Naive B cell (primary cell): ENCODE data around the gene TMEM167B. TPM values are rescaled to one million over a fixed set of nuclear protein-coding genes. Genes with fewer than 3 reads are reported as not detected.
"Not testable (repeated sequence)": the region's sequence is repeated elsewhere in the genome, so short reads cannot be mapped to it uniquely, and the experiment has no call there.

Experiments used
- ATAC-seq, 2 donors: fragments of 150-1000 bp; cut with Tn5 transposase; 2 replicates each; pipeline ENCODE4 v1.10.0; 2021; ENCODE audit warnings: low read depth in 2 of 2, mild to moderate bottlenecking in 2 of 2, moderate library complexity in 2 of 2
- DNase-seq: peaks from one replicate; pipeline ENCODE4 v3.0.0; 2022
- H3K27ac Mint-ChIP-seq, 6 donors: one replicate each; pipeline ENCODE4 v1.8.0; 2020 to 2022; ENCODE audit warnings: mild to moderate bottlenecking in 6 of 6, mixed read lengths in 6 of 6, moderate library complexity in 5 of 6, inconsistent platforms in 2 of 6
- H3K27me3 Mint-ChIP-seq, 3 donors: one replicate each; pipeline ENCODE4 v1.8.0; 2021 to 2022; ENCODE audit warnings: mixed read lengths in 3 of 3, mild to moderate bottlenecking in 1 of 3
- H3K36me3 Mint-ChIP-seq, 2 donors: one replicate each; pipeline ENCODE4 v1.8.0; 2020 to 2022; ENCODE audit warnings: mixed read lengths in 2 of 2, inconsistent platforms in 1 of 2, mild to moderate bottlenecking in 1 of 2
- H3K4me1 Mint-ChIP-seq, 3 donors: one replicate each; pipeline ENCODE4 v1.8.0; 2020 to 2022; ENCODE audit warnings: mixed read lengths in 3 of 3, inconsistent platforms in 1 of 3, mild to moderate bottlenecking in 1 of 3, moderate library complexity in 1 of 3
- H3K4me3 Mint-ChIP-seq, 8 donors: one replicate each; pipeline ENCODE4 v1.8.0; 2020 to 2022; ENCODE audit warnings: mild to moderate bottlenecking in 8 of 8, mixed read lengths in 8 of 8, moderate library complexity in 8 of 8, inconsistent platforms in 2 of 8
- H3K9me3 Mint-ChIP-seq, 7 donors: one replicate each; pipeline ENCODE4 v1.8.0; 2020 to 2022; ENCODE audit warnings: mixed read lengths in 7 of 7, mild to moderate bottlenecking in 5 of 7, inconsistent platforms in 2 of 7, moderate library complexity in 1 of 7
- polyA plus RNA-seq, 6 donors: library from polyadenylated mRNA; unstranded; fragments of 300-500 nt; fragmentation: Illumina TruSeq; gene quantifications; one replicate each; pipeline ENCODE4 v1.2.3, GENCODE V29; 2021; ENCODE audit warnings: low read depth in 6 of 6

Gene TMEM167B
- polyA plus RNA-seq = 10 to 100 TPM; 20.8 to 44.2 (median 36.0) TPM

DNA sequence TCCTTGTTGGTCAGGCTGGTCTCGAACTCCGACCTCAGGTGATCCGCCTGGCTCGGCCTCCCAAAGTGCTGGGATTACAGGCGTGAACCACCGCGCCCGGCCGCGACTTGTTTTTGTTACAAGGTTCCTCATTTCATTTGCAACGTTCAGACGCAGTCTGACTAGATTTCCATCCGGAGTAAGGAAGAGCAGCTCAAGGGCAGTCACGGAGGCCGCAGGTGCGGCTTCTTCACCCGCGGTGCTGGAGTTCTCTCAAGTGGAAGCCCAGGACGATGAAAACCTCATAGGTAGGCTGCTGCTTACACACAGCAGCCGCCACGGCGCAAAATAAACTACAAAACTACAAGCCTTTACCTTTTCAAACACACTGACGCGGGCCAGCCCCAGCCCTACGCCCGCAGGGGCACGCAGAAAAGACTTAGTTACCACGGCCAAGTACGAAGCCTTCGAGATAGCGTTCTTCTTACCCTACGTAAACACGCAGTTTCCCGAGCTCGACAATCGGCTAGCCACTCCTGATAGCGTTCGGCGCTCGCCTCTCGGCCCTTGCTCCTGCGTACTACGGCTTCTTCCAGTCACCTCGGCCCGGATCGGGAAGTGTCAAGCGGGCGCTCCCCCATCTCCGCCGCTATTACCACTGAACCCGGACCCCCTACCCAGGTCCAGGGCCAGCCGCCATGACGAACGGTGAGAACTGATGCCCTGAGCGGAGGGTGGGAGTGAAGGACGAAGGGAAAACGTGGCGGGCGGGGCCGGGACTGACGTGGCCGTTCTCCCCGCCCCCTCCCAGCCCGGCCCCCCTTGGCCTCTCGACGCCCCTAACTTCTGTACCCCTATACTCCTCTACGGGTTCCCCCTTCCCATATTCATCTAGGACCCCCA is at the start of gene TMEM167B:
TMEM167B (plus strand) TSS at position 569 of the 882 bp plus-strand sequence; CDS start at position 678, 109 bp downstream.
- Mint-ChIP-seq H3K4me1 (peaks cover 26 to 46% (median 31%) of the 10 kb centered on the region in 3 donors), H3K9me3 (peaks cover 0 to 8% (median 2%) of the 10 kb centered on the region in 7 donors), H3K36me3 (no peaks in the 10 kb centered on the region)

DNA sequence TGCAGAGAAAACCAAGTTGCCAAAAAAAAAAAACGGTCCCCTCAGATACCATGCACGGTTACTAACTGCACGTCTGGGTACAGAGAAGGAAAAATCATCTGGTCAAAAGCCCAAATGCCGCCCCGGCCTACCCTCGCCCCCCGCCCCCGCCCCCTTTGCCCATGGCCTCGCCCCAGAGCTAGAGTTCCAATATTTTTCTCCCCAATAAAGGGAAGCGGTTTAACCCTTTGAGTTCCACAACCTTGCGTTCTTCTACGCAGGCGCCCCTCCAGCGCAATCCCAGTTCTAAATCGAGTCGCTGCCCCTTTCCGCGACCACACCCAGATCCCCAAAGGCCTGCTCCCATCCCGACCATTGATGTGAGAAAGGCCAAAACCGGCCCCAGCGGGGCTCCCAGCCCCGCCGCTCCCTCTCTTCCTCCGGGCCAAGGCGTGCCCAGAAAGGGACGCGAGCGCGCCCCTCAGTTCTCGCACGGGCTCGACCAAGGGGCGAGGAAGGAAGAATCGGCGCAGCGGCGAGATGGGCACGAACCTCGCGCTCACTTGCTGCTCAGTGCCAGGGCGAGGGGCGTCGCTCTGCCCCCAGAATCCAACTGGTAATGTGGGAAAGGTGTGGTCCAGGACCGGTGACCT is 49.5 kb upstream of the TMEM167B start:
- no peaks in the 10 kb centered on the region for H3K27me3 Mint-ChIP-seq
- H3K4me3 Mint-ChIP-seq = peak overlapping the region; percentile 93 to 98 (median 96)
- no peaks in the 10 kb centered on the region for H3K36me3 Mint-ChIP-seq
- ATAC-seq = peak; percentile 11 to 17
- H3K9me3 Mint-ChIP-seq = no peaks in the 10 kb centered on the region
- peaks cover 13 to 19% (median 16%) of the 10 kb centered on the region in 3 donors for H3K4me1 Mint-ChIP-seq
- peak overlapping the region; percentile 92 to 99 (median 94) for H3K27ac Mint-ChIP-seq
- peak; percentile 14 for DNase-seq

More for the DNA sequence above, at the start of gene TMEM167B:
- ATAC-seq = peak; percentile 84
- peak; percentile 87 for DNase-seq
- Mint-ChIP-seq H3K27me3 (no peaks in the 10 kb centered on the region), H3K27ac (peak within 1 kb of the TSS; percentile 98 to 100 (median 99)), H3K4me3 (peak within 1 kb of the TSS; percentile 90 to 98 (median 94))

DNA sequence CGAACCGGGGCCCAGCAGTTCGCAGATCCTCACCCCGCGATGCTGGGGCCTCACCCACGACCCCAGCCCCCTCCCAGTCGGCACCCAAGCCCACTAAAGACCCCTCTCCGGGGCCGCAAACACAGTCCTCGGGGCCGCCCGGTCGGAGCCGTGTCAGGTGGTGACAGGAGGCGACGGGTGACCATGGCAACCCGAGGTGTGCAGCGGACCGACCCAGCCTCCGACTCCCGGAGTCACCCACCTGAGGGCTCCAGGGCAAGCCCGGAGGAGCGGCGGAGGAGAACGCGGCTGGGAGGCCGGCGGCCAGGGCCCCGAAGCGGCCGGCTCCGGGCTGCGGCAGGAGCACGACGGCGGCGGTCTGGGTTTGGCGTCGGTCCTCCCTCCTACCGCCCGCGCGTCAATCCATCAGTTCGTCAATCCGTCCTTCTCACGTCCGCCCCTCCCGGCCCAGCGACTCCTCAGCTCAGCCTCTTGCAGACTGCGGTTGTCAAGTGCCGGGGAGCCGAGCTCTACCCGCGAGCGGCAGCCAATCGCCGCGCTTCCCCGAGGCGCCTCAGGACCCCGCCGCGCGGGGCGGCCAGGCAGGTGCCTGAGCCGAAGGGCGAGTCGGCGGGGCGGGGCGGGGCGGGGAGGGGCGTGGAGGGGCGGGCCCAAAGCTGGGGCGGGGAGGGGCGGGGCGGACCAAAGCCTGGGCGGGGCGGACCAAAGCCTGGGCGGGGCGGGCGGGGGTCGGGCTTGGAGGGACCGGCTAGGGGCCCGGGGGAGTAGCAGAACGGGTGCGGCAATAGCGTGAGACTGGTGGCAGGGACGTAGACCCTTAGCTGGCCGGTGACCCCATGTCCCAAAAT is 48.7 kb upstream of the TMEM167B start, which contains the start of gene WDR47:
WDR47 (minus strand) TSS at position 482 of the 848 bp plus-strand sequence. CDS start 18,590 bp downstream, outside the sequence.
- peaks cover 1 to 4% (median 2%) of the 10 kb centered on the region in 3 donors for H3K27me3 Mint-ChIP-seq

DNA sequence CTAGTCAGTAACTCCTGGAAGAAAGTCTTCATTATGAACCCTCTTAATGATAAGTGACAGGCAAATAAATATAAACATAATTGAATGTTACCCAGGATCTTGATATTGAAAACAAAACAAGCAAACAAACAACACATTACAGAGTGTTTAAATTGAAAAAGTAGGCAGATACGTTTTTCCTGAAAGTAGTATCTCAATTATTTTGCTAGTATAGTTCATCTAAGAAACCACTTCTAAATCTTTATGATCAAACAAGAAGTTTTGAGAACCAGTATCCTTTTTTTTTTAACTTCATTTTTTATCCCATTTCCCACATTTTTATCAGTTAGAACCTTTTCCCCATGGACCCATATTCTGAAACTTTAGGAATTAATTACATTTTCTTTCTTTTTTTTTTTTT is 45.0 kb upstream of the TMEM167B start:
- peaks cover 8 to 14% (median 8%) of the 10 kb centered on the region in 3 donors for H3K4me1 Mint-ChIP-seq
- peak overlapping the region in 1 of 8 donors; percentile 47 for H3K4me3 Mint-ChIP-seq
- H3K27me3 Mint-ChIP-seq = peaks cover 5 to 11% (median 6%) of the 10 kb centered on the region in 3 donors
- H3K9me3 Mint-ChIP-seq = no peaks in the 10 kb centered on the region
- no peak overlapping the region for H3K27ac Mint-ChIP-seq
- DNase-seq (no peak), ATAC-seq (no peak)
- no peaks in the 10 kb centered on the region for H3K36me3 Mint-ChIP-seq

More for the DNA sequence above, 48.7 kb upstream of the TMEM167B start, which contains the start of gene WDR47:
- H3K4me3 Mint-ChIP-seq = peak within 1 kb of the TSS; percentile 93 to 98 (median 96)
- H3K27ac Mint-ChIP-seq = peak within 1 kb of the TSS; percentile 93 to 99 (median 97)
- H3K36me3 Mint-ChIP-seq = no peaks in the 10 kb centered on the region
- peak; percentile 95 for DNase-seq
- H3K9me3 Mint-ChIP-seq = no peaks in the 10 kb centered on the region
- H3K4me1 Mint-ChIP-seq = peaks cover 13 to 19% (median 16%) of the 10 kb centered on the region in 3 donors
- peak; percentile 94 for ATAC-seq

DNA sequence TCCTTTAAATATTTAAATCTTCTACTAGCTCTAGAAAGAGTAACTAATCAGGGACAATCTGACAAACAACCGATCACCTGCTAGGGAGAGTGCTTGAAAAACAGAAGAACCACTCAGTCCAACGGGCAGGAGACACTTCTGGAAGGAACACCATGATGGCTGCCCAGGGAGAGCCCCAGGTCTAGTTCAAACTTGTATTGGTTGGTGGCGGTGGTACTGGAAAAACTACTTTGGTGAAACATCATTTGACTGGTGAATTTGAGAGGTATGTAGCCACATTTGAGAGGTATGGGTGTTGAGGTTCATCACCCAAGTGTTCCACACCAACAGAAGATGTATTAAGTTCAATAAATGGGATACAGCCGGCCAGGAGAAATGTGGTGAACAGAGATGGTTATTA is 43.9 kb upstream of the TMEM167B start:
- Mint-ChIP-seq H3K9me3 (no peaks in the 10 kb centered on the region), H3K36me3 (no peaks in the 10 kb centered on the region), H3K4me3 (peak overlapping the region in 1 of 8 donors; percentile 16), H3K27ac (no peak overlapping the region), H3K27me3 (peaks cover 5 to 14% (median 6%) of the 10 kb centered on the region in 3 donors), H3K4me1 (peaks cover 0 to 11% (median 3%) of the 10 kb centered on the region in 3 donors)
- no peak for DNase-seq
- no peak for ATAC-seq

DNA sequence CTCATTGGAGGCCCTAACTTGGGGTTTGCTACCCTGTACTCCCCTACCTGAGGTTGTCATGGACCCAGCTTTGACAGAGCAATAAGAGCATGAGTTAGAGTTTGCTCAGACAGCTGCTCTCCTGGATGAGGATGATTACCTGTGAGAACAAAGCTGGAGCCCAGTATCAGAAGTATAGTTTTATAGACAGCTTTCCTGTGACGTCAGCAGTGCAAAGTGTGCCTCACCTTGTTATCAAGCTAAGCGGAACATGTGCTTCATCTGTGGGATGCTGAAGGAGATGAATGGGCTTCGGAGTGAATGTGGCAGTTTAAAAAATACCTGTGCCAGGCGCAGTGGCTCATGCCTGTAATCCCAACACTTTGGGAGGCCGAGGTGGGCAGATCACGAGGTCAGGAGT is 43.2 kb upstream of the TMEM167B start:
- Mint-ChIP-seq H3K4me1 (peaks cover 0 to 7% (median 3%) of the 10 kb centered on the region in 3 donors), H3K9me3 (no peaks in the 10 kb centered on the region), H3K36me3 (no peaks in the 10 kb centered on the region), H3K4me3 (peak overlapping the region in 1 of 8 donors; percentile 16), H3K27me3 (peaks cover 5 to 14% (median 6%) of the 10 kb centered on the region in 3 donors), H3K27ac (no peak overlapping the region)
- ATAC-seq = no peak
- DNase-seq = no peak

DNA sequence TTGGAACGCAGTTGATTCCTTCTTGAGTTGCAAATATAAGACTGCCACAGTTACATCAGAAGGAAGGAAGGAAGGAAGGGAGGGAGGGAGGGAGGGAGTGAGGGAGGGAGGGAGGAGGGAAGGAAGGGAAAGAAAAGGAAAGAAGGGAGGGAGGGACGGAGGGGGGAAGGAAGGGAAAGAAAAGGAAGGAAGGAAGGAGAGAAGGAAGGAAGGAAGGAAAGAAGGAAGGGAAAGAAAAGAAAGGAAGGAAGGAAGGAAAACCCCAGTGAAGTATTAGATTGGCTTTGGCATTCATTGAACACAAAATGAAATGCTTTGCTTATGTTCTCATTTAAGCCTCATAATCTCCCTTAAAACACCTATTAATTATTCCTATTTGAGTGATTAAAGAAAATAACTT is 42.2 kb upstream of the TMEM167B start:
- no peaks in the 10 kb centered on the region for H3K36me3 Mint-ChIP-seq
- ATAC-seq (no peak), DNase-seq (no peak)
- H3K27me3 Mint-ChIP-seq = peaks cover 5 to 14% (median 6%) of the 10 kb centered on the region in 3 donors
- H3K4me1 Mint-ChIP-seq = peaks cover 0 to 4% (median 0%) of the 10 kb centered on the region in 3 donors
- H3K27ac Mint-ChIP-seq = no peak overlapping the region
- no peak overlapping the region for H3K4me3 Mint-ChIP-seq
- no peaks in the 10 kb centered on the region for H3K9me3 Mint-ChIP-seq

DNA sequence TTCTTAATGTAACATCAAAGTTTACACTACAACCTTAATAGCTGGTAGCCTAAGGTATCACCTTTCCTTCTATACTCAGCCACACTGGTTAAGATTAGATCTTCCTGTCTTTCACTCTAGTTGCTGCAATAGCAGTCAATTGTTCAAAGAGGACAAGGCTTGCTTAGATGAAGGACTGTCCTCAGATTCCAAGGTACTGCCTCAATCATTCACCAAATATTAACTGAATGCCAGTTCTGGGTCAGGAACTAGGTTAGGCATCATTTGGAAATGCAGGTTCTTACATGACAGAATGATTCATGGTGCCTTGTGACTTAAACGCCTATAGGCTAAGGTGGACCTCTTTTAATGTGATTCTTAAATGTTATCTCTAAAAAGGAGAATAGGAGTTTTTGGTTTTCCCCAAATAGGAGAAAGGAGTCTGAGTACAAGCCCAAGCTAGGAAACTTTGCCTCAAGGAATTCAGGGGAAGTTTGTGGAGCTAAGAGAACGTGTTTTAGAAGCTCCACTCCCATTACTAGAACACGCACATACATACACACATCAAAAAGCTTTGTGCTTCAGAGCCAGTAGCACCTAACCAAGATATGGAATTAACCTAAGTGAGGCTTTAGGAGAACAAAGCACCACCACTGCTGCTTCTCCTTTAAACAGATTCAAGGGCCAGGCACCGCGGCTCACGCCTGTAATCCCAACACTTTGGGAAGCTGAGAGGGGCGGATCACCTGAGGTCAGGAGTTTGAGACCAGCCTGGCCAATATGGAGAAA is 40.2 kb upstream of the TMEM167B start:
- H3K36me3 Mint-ChIP-seq = no peaks in the 10 kb centered on the region
- peak overlapping the region in 1 of 6 donors; percentile 67 for H3K27ac Mint-ChIP-seq
- no peak overlapping the region for H3K4me3 Mint-ChIP-seq
- peaks cover 5 to 14% (median 6%) of the 10 kb centered on the region in 3 donors for H3K27me3 Mint-ChIP-seq
- DNase-seq (no peak), ATAC-seq (no peak)
- H3K9me3 Mint-ChIP-seq = no peaks in the 10 kb centered on the region
- H3K4me1 Mint-ChIP-seq = no peaks in the 10 kb centered on the region

DNA sequence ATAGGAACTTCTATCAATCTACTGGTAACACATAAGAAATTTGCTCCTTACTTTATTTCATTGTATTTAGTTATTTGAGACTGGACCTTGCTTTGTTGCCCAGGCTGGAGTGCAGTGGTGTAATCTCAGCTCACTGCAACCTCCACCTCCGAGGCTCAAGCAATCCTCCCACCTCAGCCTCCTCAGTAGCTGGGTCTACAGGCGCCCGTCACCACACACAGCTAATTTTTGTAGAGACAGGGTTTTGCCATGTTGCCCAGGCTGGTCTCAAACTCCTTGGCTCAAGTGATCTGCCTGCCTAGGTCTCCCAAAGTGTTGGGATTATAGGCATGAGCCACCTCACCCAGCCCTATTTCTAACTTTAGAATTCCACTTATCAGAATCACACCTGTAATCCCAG is 38.4 kb upstream of the TMEM167B start:
- not testable (repeated sequence) for H3K4me1 Mint-ChIP-seq, DNase-seq, H3K36me3 Mint-ChIP-seq, ATAC-seq, H3K27me3 Mint-ChIP-seq, H3K4me3 Mint-ChIP-seq, H3K27ac Mint-ChIP-seq, H3K9me3 Mint-ChIP-seq

DNA sequence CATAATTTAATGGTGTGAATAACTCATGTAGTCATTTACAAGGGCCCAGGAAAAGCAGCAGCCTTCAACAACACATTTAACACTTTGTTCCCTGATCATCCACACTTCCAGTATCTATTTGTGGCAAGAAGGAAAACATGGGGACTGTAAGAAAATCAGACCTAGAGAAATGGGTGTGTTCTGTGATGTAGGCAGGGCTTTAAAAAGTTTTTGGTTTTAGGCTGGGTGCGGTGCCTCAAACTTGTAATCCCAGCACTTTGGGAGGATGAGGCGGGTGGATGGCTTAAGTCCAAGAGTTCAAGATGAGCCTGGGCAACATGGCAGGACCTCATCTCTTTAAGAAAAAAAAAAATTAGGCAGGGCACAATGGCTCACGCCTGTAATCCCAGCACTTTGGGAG is 34.5 kb upstream of the TMEM167B start:
- H3K4me1 Mint-ChIP-seq = no peaks in the 10 kb centered on the region
- H3K27me3 Mint-ChIP-seq = peaks cover 0 to 4% (median 0%) of the 10 kb centered on the region in 3 donors
- no peaks in the 10 kb centered on the region for H3K36me3 Mint-ChIP-seq
- ATAC-seq (no peak), DNase-seq (no peak)
- H3K9me3 Mint-ChIP-seq = no peaks in the 10 kb centered on the region
- no peak overlapping the region for H3K27ac Mint-ChIP-seq
- no peak overlapping the region for H3K4me3 Mint-ChIP-seq

DNA sequence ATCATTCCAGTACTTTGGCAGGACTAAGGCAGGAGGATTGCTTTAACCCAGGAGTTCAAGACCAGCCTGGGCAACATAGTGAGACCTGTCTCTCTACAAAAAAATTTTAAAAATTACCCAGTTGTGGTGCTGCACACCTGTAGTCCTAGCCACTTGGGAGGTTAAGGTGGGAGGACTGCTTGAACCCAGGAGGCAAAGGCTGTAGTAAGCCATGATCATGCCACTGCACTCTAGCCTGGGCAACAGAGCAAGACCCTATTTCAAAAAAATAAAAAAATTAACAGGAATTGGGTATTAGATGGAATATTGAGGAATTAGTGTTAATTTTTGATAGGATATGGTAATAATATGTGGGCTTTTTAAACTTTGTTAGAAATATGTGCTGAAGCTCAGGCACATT is 31.5 kb upstream of the TMEM167B start:
- H3K4me1 Mint-ChIP-seq = no peaks in the 10 kb centered on the region
- no peak for ATAC-seq
- no peaks in the 10 kb centered on the region for H3K36me3 Mint-ChIP-seq
- no peaks in the 10 kb centered on the region for H3K9me3 Mint-ChIP-seq
- no peak overlapping the region for H3K4me3 Mint-ChIP-seq
- H3K27ac Mint-ChIP-seq = no peak overlapping the region
- DNase-seq = no peak
- peaks cover 0 to 4% (median 0%) of the 10 kb centered on the region in 3 donors for H3K27me3 Mint-ChIP-seq

DNA sequence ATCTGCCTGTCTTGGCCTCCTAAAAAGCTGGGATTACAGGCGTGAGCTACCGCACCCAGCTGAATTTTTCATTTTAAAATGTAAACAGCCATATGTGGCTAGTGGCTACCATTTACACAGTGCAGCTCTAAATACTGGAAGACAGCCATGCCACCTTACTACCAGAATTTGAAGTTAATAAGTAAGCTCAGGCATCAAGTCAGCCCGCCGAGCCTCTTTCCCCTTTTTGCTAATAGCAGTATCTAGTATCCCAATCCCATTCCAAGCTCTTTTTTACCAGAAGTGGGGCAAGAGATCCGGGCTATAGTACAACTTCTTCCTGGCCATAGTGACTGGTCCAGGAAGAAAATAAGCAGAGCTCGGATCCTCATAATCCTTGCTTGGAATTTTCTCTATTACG is 29.9 kb upstream of the TMEM167B start:
- no peaks in the 10 kb centered on the region for H3K9me3 Mint-ChIP-seq

More for the DNA sequence above, 29.9 kb upstream of the TMEM167B start:
- Mint-ChIP-seq H3K36me3 (peaks cover 0 to 8% of the 10 kb centered on the region in 2 donors), H3K27me3 (peaks cover 0 to 4% (median 0%) of the 10 kb centered on the region in 3 donors), H3K4me3 (no peak overlapping the region), H3K4me1 (no peaks in the 10 kb centered on the region), H3K27ac (no peak overlapping the region)
- DNase-seq = no peak
- no peak for ATAC-seq
